ENCODE results near the gene C17orf78.
"Not testable (repeated sequence)": the region's sequence is repeated elsewhere in the genome, so short reads cannot be mapped to it uniquely, and the experiment has no call there.

The C17orf78 gene

DNA sequence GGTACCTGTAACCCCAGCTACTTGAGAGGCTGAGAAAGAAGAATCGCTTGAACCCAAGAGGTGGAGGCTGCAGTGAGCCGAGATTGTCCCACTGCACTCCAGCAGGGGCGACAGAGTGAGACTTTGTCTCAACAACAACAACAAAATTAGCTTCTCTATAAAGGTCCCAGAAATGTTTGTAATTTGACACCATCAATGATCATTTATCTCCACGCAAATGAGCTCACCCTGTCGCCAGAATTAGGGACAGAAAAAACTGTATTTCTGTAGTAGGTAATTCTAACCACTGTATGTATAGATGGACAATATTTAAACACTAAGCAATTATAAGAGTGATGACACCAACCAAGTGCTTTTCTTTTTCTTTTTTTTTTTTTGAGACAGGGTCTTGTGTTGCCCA lies 10.7 kb downstream of the C17orf78 start:
- no peak for DNase-seq (ENCODE audit: low read depth in 3 of 3)

DNA sequence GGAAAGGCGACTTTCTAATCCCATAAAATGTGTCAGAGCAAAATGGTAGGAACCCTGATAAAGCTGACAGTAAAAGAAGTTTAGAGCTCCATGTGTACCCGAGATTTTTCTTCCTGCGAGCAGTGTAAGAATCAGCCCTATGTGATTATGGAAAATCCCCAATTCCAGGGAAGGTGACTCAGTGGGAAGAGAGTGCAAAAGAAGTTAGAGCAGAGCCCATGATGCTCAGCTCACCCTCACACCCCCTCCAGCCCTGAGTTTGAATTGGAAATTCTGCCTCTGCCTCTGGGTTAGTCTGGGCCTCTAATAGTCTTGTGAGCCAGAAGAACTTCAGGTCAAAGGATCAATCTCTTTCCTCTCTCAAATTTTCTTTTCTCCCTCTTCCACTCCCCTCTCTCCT lies 12.5 kb downstream of the C17orf78 start:
- no peak for DNase-seq (ENCODE audit: low read depth in 3 of 3)

DNA sequence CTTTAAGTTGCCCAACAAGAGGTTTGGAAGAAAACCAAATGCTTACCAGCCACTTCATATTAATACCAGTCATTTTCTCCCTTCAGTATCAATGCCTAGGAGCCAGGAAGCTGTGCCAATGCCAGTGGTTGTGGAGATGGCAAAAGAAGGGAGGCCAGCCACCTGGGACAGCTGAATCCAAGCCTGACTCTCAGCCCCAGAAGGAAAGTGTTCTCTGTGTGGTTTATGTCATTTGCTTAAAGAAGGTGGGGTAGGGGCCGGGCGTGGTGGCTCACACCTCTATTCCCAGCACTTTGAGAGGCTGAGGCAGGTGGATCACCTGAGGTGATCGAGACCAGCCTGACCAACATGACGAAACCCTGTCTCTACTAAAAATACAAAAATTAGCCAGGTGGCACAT lies 13.4 kb downstream of the C17orf78 start:
- DNase-seq (ENCODE audit: low read depth in 3 of 3): no peak

DNA sequence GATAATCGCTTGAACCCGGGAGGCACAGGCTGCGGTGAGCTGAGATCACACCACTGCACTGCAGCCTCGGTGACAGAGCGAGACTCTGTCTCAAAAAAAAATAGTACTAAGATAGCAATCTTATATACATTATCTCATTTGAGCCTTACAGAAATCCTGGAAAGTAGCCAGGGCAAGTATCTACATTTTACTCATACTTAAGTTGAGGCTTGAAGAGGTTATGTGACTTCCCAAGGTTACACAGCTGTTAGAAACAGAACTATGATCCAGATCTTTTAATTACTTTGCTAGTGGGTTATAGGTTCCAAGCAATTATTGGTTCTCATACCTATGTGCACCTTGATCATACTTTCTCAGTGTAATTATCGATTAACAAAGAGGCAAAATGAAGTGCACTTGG lies 15.4 kb downstream of the C17orf78 start:
- DNase-seq (ENCODE audit: low read depth in 3 of 3): no peak

DNA sequence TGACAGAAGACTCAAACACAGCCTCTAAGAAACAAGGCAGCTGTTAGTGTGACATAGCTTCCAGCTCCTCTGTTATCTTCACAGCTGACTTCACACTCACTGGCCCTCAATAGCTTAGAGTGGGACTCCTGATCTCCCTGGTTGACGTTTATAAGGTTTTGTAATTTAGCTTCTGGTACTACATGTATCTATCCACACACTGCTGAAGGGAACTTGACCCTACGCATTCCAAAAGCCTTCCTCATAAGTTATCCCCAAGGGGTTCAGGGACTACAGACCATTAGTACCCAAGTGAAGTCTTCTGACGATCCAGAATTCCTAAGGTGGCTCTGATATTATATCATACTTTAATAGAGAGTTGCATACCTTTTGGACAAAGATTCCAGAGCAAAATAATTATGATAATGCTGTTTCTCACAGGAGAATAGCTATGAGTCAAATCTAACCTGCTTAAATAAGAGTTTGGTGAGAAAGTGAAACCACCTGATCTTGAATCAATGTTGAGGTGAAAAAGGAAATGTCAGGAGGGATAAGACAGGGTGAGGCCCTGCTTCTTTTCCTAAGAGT lies 16.3 kb downstream of the C17orf78 start:
- DNase-seq (ENCODE audit: low read depth in 3 of 3): no peak

DNA sequence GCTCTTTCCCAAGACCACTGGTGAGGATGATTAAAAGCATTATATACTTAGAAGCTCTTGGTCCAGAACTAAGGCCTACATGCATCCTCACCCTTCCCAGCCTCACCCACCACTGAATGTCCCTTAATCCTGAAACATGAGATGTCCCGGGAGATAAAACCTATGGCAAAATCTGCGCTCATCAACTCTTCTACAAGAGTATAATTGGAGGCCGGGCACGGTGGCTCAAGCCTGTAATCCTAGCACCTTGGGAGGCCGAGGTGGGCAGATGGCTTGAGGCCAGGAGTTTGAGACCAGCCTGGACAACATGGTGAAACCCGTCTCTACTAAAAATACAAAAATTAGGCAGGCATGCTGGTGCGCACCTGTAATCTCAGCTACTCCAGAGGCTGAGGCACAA lies 17.6 kb downstream of the C17orf78 start:
- no peak for DNase-seq (ENCODE audit: low read depth in 3 of 3)

DNA sequence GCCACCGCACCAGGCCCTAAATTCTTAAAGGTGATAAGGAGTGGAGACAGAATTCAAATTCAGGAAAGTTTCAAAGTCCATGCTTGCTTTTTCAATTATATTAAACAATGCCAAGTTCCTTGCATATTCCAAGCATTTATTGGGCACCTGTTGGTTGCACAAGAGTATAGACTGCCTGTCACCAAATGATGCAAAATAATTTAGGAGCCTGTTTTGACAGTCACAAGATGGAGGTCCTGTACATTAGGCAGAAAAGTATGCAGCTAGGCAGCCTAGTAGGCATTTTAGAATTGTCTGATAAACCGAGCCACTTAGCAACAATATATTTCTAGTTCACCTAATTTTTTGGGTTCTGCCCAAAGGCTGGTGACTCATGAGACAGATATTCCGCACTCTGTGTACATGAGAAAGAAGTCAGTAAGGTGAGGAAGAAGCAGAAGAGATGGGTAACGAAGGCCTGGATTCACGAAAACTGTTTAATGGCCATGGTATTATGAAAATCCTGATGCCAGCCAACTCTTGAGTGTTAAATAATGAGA lies 23.5 kb downstream of the C17orf78 start:
- no peak for DNase-seq (ENCODE audit: low read depth in 3 of 3)

DNA sequence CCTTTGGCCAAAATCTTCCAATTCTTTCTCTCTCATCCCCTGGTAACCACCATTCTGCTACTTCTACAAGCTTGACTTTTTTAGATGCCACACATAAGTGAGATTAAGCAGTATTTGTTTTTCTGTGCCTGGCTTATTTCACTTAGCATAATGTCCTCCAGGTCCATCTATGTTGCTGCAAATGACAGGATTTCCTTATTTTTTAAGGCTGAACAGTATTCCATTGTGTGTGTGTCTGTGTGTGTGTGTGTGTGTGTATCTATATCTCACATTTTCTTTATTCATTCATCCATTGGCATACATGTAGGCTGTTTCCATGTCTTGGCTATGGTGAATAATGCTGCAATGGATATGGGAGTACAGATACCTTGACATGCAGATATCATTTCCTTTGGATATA lies 24.7 kb downstream of the C17orf78 start:
- no peak for DNase-seq (ENCODE audit: low read depth in 3 of 3)

DNA sequence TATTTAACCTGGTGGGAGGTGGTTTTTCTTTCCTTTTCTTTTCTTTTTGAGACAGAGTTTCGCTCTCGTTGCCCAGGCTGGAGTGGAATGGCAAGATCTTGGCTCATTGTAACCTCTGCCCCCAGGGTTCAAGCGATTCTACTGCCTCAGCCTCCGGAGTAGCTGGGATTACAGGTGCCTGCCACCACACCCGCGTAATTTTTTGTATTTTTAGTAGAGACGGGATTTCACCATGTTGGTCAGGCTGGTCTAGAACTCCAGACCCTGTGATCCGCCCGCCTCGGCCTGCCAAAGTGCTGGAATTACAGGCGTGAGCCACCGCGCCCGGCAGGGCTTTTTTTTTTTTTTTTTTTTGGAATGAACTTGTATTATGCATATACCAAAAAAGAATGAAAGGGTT lies 29.7 kb downstream of the C17orf78 start:
- not testable (repeated sequence) for DNase-seq (ENCODE audit: low read depth in 3 of 3)

DNA sequence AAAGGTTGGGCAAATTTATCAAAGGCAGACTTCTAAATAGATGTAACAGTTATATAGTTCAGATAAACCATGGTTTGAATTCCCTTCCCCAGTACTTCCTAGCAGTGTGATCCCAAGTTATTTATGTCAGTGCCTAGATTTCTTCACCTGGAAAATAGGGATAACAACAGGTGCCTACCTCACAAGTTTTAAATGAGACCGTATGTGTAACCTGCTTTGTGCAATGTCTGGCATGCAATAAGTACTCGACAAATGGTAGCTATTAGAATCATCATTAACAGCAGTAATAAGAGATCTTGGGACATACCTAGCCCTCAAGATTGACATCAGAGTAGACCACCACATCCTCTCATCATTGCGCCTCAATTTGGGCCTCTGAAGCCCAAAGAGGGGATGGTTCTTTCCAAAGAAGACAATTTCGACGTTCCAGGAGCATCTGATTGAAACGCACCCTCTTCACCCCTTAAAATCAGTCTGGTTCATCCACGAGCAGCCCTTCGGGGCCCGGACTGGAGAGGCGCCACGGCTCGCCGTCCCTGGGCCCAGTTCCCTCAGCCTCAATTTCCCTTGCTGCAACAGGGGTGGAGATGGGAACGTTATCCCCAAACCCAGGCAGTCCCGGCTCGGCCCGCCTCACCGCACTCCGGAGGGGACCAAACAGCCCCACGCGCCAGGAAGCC lies 30.3 kb downstream of the C17orf78 start:
- no peak for DNase-seq (ENCODE audit: low read depth in 3 of 3)

DNA sequence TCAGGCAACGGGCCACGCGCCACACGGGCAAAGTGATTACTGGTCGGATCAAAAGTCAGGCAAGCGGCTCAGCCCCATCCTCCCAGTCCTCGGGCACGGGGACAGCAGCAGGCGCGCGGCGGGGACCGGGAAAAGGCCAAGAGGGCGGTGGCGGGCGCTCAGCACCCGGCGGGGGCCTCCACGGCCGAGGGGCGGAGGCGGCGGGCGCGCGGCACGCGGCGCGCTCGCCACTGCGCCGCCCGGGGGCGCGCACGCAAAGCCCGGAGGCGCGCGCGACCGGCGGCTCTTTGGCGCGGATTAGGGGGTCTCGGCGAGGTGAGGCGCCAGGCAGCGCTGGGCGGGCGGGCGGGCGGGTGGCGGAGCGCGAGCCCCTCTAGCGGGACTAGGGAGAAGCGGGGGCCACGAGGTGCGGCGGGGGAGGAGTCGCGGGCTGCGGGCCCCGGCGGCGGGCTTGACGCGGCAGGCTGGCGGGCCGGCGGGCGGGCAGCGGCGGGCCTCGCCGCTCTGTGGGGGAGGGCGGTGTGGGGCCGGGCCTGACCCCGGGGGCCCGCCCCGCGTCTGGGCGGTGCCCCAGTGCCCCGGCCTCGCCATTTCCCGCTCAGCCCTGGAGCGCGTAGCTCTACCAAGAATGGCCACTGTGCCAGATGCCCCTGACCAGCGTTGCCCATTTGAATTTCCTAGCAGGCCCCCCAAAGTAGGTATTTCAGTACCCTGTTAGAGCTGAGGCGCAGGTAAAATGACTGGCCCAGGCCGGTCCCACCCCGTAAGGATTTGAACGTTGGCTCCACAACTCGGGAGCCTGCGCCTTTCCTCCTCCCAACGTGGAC lies 31.1 kb downstream of the C17orf78 start, which contains the start of the genes ACACA and TADA2A:
ACACA (minus strand) TSS at position 202 of the 827 bp plus-strand sequence. CDS start 537 bp downstream, outside the sequence.
TADA2A (plus strand) TSS at position 252 of the 827 bp plus-strand sequence. CDS start 4,480 bp downstream, outside the sequence.
- peak; percentile 53 to 64 (median 53) for DNase-seq (ENCODE audit: low read depth in 3 of 3)

DNA sequence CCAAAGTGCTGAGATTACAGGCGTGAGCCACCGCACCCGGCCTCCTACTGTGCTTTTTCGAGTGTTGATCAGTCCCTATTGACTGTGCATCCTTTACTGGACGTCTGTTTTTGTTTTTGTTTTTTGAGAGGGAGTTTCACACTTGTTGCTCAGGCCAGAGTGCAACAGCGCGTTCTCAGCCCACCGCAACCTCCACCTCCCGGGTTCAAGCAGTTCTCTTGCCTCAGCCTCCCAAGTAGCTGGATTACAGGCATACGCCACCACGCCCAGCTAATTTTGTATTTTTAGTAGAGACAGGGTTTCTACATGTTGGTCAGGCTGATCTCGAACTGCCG lies 32.3 kb downstream of the C17orf78 start:
- not testable (repeated sequence) for DNase-seq (ENCODE audit: low read depth in 3 of 3)

DNA sequence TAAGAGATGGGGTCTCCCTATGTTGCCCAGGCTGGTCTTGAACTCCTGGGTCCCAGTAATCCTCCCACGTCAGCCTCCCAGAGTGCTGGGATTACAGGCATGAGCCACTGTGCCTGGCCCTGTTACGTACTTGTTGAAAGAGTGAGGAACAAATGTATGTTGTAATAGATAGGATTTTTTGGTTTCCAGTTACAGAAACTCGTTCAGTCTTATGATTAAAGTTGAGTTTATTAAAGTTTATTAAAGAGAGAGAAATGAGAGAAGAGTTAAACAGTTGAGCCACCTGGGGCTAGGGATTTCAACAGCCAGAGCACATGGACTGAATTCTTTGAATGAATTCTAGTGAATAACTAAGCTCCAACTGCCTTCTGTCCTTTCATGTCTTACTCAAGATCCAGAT lies 34.6 kb downstream of the C17orf78 start:
- DNase-seq (ENCODE audit: low read depth in 3 of 3): no peak

DNA sequence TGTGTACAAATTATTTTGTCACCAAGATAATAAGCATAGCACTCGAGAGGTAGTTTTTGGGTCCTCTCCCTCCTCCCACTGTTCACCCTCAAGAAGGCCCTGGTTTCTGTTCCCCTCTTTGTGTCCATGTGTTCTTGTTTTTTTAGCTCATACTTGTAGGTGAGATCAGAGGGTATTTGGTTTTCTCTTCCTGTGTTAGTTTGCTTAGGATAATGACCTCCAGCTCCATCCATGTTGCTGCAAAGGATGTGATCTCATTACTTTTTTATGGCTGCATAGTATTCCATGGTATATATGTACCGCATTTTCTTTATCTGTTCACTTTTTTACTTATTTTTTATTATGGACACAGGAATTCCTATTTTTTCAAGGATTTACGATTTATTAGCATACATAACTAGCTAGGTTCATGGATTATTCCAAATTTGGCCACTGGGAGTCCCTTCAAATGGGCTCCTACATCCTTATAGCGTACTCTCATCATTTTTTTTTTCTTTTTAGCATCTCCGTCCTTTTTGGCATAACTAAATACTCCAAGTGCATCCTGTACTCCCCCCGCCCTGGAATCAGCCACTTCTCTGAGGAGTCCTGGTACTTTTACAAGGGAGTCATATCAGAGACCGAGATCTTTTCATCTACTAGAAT lies 38.2 kb downstream of the C17orf78 start:
- DNase-seq (ENCODE audit: low read depth in 3 of 3): no peak

DNA sequence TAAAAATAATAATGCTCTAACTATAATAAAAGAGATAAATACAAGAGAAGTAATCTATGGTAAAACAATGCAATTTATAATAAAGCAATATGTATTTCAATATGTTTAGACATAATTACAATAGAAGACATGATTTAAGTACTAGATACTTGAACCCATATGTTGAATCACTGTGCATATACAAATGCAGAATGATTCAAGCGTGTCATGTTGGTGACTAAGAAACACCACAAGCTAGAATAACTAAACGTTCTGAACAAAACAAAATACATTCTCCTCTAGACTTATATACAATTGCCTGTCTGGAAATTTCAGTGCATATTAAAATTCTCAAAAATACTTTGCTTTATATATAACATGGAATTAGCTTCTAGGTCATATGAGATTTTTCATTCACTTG lies 42.1 kb downstream of the C17orf78 start:
- DNase-seq (ENCODE audit: low read depth in 3 of 3): no peak

DNA sequence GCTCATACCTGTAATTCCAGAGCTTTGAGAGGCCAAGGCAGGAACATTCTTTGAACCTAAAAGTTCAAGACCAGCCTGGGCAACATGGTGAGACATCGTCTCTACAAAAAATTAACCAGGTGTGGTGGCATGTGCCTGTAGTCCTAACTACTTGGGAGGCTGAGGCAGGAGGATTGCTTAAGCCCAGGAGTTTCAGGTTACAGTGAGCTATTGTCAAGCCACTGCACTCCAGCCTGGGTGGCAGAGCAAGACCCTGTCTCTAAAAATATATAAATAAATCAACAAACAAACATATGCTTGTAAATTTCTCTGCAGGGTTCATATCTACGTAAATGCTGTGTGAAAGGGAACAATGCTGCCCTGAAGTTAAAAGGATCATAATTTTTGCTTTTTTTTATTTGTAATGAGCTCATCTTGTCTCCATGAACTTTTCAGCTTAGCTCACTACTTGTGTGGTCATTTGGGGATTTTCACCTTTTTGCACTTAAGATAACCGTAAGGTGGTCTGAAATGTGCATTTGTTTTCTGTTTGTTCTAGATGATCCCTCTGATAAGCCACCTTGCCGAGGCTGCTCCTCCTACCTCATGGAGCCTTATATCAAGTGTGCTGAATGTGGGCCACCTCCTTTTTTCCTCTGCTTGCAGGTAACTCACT lies 47.3 kb downstream of the C17orf78 start:
- no peak for DNase-seq (ENCODE audit: low read depth in 3 of 3)

DNA sequence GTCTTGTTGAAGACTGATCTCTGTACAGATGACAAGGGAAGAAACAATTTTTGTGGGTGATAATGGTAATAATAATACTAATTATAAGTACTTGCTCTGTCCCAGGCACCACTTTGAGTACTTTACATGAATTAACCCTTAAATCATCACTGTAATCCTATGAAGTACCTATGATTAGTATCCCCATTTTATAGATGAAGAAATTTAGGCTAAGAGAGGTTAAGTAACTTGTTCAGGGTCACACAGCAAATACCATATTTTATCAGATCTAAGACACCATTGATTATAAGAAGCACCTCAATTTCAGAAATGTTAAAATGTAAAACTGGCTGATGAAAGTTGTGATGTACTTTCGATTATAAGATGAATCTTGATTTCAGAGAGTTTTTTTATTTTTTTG lies 49.5 kb downstream of the C17orf78 start:
- no peak for DNase-seq (ENCODE audit: low read depth in 3 of 3)

DNA sequence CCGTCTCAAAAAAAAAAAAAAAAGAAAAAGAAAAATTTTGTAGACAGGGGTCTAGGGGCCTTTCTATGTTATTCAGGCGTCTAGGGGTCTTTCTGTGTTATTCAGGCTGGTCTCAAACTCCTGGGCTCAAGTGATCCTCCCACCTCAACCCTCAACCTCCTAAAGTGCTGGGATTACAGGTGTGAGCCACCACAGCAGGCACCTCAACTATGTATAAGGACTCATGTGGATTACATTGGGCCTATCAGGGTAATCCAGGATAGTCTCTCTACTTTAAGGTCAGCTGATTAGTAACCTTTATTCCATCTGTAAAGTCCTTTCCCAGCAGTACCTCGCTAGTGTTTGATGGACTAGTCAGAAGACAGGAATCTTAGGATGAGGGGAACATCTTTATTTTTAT lies 53.3 kb downstream of the C17orf78 start:
- no peak for DNase-seq (ENCODE audit: low read depth in 3 of 3)

DNA sequence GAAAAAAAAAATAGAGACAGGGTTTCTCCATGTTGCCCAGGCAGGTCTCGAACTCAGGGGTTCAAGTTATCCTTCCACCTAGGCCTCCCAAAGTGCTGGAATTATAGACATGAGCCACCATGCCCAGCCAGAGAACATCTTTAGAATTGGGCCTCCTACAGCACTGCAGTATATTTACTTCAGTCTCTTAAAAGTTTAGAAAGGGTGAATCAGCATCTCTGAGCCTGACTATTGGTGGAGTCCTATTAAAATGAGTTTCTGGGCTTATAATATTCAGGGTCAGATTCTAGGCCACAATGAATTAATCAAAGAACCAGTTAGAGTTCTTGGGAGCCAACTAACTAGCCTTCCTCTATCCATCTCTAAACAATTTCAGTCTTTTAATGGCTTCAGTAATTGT lies 53.7 kb downstream of the C17orf78 start:
- no peak for DNase-seq (ENCODE audit: low read depth in 3 of 3)

DNA sequence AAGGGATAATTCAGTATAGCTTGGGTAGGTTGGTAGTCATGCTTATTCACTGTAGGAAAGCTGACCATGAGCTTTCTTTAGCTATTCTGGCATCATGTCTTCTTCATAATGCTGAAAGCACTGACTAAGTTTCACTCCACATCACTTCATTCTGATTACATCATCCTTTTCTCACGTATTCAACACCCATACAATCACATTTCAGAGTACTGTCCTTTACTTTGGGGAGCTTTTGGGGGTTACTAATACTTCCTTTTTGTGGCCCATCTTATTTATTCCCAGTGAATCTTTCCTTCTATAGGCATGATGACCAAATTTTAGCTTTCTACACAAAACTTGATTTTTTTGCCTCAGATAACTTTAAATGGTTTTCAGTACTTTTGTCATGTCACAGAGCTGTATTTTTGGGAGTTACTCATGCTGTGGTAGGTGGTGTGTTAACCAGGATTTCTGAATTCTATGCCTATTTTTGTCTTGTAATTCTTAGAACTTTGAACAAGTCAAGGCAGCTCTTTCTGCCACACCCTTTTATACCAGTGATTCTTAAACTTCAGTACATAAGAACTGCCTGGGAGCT lies 54.4 kb downstream of the C17orf78 start:
- no peak for DNase-seq (ENCODE audit: low read depth in 3 of 3)

DNA sequence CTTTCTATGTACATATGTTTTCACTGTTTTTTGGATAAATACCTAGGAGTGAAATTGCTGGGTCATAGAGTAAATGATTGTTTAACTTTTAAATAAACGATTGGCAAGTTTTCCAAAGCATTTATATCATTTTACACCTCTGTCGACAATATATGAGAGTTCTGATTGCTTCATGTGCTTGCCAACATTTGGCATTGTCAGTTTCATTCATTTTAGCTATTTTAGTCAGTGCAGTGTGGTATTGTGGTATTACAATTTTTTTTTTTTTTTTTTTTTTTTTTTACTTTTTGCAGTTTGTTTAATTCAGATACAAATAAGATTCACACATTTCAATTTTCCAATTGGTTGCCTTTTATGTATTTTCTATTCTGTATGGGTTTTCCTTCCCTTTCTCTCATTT lies 56.9 kb downstream of the C17orf78 start:
- no peak for DNase-seq (ENCODE audit: low read depth in 3 of 3)

All from stimulated activated CD4-positive, alpha-beta T cell treated with anti-CD3 and anti-CD28 coated beads, TNF-alpha, amount 100 ng/mL, for 4 hours (primary cell).